GM12875 (cell line): Measurements from ENCODE around the gene CD300LD.

Source experiments
- H3K4me3 ChIP-seq: one replicate; pipeline ENCODE4 v1.5.1; 2011; ENCODE audit warnings: low read depth, low read length, control low read depth
- TF ChIP-seq, protein P1 (sequence below): IDR thresholded peaks from 2 replicates; pipeline ENCODE4 v1.5.1; 2011; ENCODE audit warnings: low read depth, mild to moderate bottlenecking, control low read depth, inconsistent platforms, low read length, moderate library complexity, borderline replicate concordance; ENCODE audit not compliant: insufficient read depth

CD300LD gene

GRCh38 chr17:74544991-74545842 lies 46.9 kb downstream of the CD300LD start:
- no peak overlapping the region for H3K4me3 ChIP-seq
- TF ChIP-seq, protein P1, sequence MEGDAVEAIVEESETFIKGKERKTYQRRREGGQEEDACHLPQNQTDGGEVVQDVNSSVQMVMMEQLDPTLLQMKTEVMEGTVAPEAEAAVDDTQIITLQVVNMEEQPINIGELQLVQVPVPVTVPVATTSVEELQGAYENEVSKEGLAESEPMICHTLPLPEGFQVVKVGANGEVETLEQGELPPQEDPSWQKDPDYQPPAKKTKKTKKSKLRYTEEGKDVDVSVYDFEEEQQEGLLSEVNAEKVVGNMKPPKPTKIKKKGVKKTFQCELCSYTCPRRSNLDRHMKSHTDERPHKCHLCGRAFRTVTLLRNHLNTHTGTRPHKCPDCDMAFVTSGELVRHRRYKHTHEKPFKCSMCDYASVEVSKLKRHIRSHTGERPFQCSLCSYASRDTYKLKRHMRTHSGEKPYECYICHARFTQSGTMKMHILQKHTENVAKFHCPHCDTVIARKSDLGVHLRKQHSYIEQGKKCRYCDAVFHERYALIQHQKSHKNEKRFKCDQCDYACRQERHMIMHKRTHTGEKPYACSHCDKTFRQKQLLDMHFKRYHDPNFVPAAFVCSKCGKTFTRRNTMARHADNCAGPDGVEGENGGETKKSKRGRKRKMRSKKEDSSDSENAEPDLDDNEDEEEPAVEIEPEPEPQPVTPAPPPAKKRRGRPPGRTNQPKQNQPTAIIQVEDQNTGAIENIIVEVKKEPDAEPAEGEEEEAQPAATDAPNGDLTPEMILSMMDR: no peak

DNA sequence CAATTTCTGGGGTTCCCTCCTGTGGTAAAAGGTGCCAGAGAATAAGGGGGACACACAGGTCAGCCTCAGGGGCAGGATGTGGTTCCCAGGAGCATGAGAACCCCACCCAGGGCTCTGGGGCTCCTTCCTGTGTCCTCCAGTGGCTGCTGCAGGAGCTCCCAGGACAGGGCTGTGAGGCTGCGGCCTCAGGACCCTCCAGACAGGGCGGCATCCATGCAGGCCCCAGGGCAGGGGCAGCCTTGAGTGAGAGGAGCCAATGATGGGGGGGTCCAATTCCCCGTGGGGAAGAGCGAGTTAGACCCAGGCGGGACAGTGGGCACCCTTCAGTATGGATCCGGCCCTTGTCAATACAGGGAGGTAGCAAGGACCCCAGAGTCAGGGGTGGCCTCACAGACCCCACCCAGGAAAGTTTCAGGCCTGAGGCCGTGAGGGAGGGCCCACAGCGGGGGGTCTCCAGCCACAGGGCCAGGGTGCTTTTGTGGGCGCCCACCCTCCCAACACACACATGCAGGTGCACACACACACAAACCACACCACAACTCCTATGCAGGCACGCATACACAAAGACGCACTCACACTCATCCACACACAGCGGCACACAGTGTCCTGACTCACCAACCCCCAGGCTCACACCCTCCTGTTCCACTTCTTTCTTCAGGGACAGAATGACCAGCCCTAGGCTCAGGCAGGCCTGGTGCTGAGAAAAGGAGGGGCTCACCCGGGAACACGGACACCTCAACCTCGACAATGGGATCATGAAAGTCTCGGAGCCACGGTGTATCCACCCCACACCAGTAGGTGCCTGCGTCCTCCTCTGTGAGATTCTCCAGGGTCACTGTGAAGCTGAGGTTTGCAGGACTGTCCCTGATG lies 48.0 kb downstream of the CD300LD start:
- TF ChIP-seq, protein P1: no peak
- no peak overlapping the region for H3K4me3 ChIP-seq

DNA sequence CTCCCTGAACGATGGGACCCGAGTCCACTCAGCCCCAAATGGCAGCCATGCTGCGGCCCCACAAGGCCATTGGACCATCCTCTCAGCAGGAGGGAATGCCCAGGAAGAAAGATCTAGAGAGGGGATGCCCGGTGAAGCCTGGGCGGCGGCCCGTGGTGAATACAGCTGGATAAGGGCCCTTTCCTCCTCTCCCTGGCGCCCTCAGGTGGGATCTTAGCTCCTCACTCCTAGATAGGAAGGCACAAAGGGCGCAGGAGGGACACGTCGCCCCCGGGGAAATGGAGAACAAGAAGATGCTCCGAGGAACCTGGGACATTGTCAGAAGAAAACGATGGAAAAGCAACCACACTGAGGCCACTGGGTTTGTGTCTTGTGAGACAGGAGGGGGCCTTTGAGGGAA lies 48.7 kb downstream of the CD300LD start:
- no peak overlapping the region for H3K4me3 ChIP-seq
- TF ChIP-seq, protein P1: no peak

DNA sequence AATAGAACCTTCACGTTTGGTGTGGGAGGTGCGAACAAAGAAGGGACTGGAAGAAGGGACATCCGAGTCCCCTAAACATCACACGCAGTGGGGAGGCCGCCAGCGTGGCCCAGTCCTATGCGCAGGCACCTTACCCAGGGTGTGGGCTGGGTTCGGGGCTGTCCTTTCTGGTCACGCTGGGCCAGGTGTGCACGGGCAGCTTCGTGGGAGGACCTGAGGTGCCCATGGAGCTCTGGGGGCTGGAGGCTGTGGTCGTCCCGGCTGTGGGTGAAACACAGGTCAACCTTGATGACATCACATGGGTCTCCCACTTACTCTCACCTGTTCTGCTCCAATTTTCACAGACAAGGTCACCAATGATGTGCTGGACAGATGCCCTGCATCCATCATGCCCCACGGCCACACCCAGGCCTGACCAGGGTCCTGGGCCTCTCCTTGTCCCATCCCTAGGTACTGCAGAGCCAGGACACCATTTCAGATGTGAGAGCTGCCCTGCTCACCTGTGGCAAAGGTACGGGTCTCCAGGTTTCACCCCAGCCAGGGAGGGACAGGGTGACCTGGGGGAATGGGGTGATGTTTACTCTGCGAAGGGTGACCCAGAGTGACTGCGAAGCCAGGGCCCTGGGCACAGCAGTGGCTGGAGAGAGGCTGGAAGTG lies 49.2 kb downstream of the CD300LD start:
- H3K4me3 ChIP-seq: no peak overlapping the region
- TF ChIP-seq, protein P1: no peak

GRCh38 chr17:74542166-74542565 lies 49.9 kb downstream of the CD300LD start:
- no peak overlapping the region for H3K4me3 ChIP-seq
- TF ChIP-seq, protein P1: no peak

- TF ChIP-seq, protein P1: no peak
- no peak overlapping the region for H3K4me3 ChIP-seq
Observed at GRCh38 chr17:74541176-74542111, 50.6 kb downstream of the CD300LD start.
